Measurements from ENCODE around the gene TRNP1.

TRNP1 gene

GRCh38 chr1:27001570-27002360 is 8.3 kb downstream of the TRNP1 start:
- DNase-seq (ENCODE audit: low spot score), result peak; percentile 86

GRCh38 chr1:27003745-27004470 is 10.4 kb downstream of the TRNP1 start:
- DNase-seq (ENCODE audit: low spot score), result no peak

- no peak for DNase-seq (ENCODE audit: low spot score)
These were observed 11.1 kb downstream of the TRNP1 start for GRCh38 chr1:27004471-27005165.

- DNase-seq (ENCODE audit: low spot score), result no peak
These were observed 11.7 kb downstream of the TRNP1 start for GRCh38 chr1:27005166-27005530.

- DNase-seq (ENCODE audit: low spot score), result no peak
These were observed 12.4 kb downstream of the TRNP1 start for GRCh38 chr1:27005648-27006496.

GRCh38 chr1:27006683-27007082 is 13.2 kb downstream of the TRNP1 start:
- no peak for DNase-seq (ENCODE audit: low spot score)

GRCh38 chr1:27007909-27008582 is 14.6 kb downstream of the TRNP1 start:
- no peak for DNase-seq (ENCODE audit: low spot score)

GRCh38 chr1:27009601-27010197 is 16.2 kb downstream of the TRNP1 start:
- DNase-seq (ENCODE audit: low spot score), result no peak

- DNase-seq (ENCODE audit: low spot score), result no peak
These were observed 16.9 kb downstream of the TRNP1 start for GRCh38 chr1:27010226-27010994.

GRCh38 chr1:27011058-27011764 is 17.7 kb downstream of the TRNP1 start:
- no peak for DNase-seq (ENCODE audit: low spot score)

- DNase-seq (ENCODE audit: low spot score), result no peak
These were observed 18.6 kb downstream of the TRNP1 start for GRCh38 chr1:27011976-27012563.

GRCh38 chr1:27015260-27015659 is 21.8 kb downstream of the TRNP1 start:
- DNase-seq (ENCODE audit: low spot score), result no peak

- DNase-seq (ENCODE audit: low spot score), result no peak
These were observed 22.9 kb downstream of the TRNP1 start for GRCh38 chr1:27016376-27016775.

- no peak for DNase-seq (ENCODE audit: low spot score)
These were observed 23.7 kb downstream of the TRNP1 start for GRCh38 chr1:27017207-27017606.

GRCh38 chr1:27018316-27018715 is 24.8 kb downstream of the TRNP1 start:
- DNase-seq (ENCODE audit: low spot score), result no peak

- no peak for DNase-seq (ENCODE audit: low spot score)
These were observed 28.0 kb downstream of the TRNP1 start for GRCh38 chr1:27021354-27022031.

GRCh38 chr1:27025718-27026117 is 32.2 kb downstream of the TRNP1 start:
- DNase-seq (ENCODE audit: low spot score), result no peak

All from pons (tissue), 1 donor.